H1 (cell line): Measurements from ENCODE around the gene ST6GALNAC3. TPM values are rescaled to one million over a fixed set of nuclear protein-coding genes. Genes with fewer than 3 reads are reported as not detected.

Experiments
- CTCF ChIA-PET: fragments of 300-600 bp; sonication (Branson Sonifier 250); formaldehyde crosslinking; loops from one replicate; lab custom pipeline; 2021; ENCODE audit not compliant: partially characterized antibody; lab: Charles Lee
- POLR2A ChIA-PET: fragments of 300-600 bp; sonication (Branson Sonifier 250); formaldehyde crosslinking; loops from one replicate; lab custom pipeline; 2021; ENCODE audit warnings: inconsistent platforms; ENCODE audit not compliant: partially characterized antibody; lab: Charles Lee
- DNase-seq, 2 experiments: peaks; one replicate each; pipeline versions ENCODE4 v3.0.0 to v3.0.0-alpha.2; 2010 to 2022; ENCODE audit warnings: low spot score in 2 of 2, low read depth in 1 of 2, mixed read lengths in 1 of 2
- FAIRE-seq: peaks from 2 replicates; lab custom pipeline; 2011; peaks lifted over from hg19 to GRCh38; lab: Jason Lieb, UNC
- H2AFZ ChIP-seq: 2 replicates; pipeline ENCODE4 v1.8.1; 2012; ENCODE audit warnings: low read length, inconsistent platforms
- H2AK5ac ChIP-seq: 2 replicates; pipeline ENCODE4 v1.6.1; 2013; ENCODE audit warnings: low read depth, low read length
- H2BK120ac ChIP-seq: replicated peaks from 2 replicates; pipeline ENCODE3; 2013; ENCODE audit warnings: low read depth, low read length, inconsistent platforms
- H2BK12ac ChIP-seq: 2 replicates; pipeline ENCODE4 v1.6.1; 2013; ENCODE audit warnings: low read depth, low read length
- H2BK15ac ChIP-seq: 2 replicates; pipeline ENCODE4 v1.6.1; 2013; ENCODE audit warnings: low read length
- H2BK20ac ChIP-seq: 2 replicates; pipeline ENCODE4 v1.6.1; 2013; ENCODE audit warnings: low read length
- H2BK5ac ChIP-seq: 2 replicates; pipeline ENCODE4 v1.6.1; 2013; ENCODE audit warnings: low read depth, low read length
- H3K14ac ChIP-seq: 2 replicates; pipeline ENCODE4 v1.6.1; 2013; ENCODE audit warnings: inconsistent platforms; ENCODE audit not compliant: insufficient read length
- H3K18ac ChIP-seq: 2 replicates; pipeline ENCODE4 v1.6.1; 2013; ENCODE audit warnings: low read length; ENCODE audit errors: extremely low read depth
- H3K23ac ChIP-seq: 2 replicates; pipeline ENCODE4 v1.6.1; 2013; ENCODE audit warnings: inconsistent platforms; ENCODE audit not compliant: insufficient read length
- H3K23me2 ChIP-seq: 2 replicates; pipeline ENCODE4 v1.6.1; 2013; ENCODE audit warnings: low read depth, low read length
- H3K27ac ChIP-seq: 2 replicates; pipeline ENCODE4 v1.6.1; 2011; ENCODE audit warnings: low read depth, low read length, inconsistent platforms
- H3K27me3 ChIP-seq, 4 experiments: replicated peaks in 1 of 4; 1 replicate in 1 of 4; 2 replicates in 3 of 4; pipeline versions ENCODE4 v1.6.1 to v1.8.1; 2011 to 2013; ENCODE audit warnings: low read length in 3 of 4, mild to moderate bottlenecking in 3 of 4, inconsistent platforms in 2 of 4, mixed read lengths in 2 of 4, moderate library complexity in 1 of 4; ENCODE audit not compliant: control insufficient read depth in 3 of 4, insufficient read depth in 3 of 4; ENCODE audit errors: extremely low read depth in 1 of 4
- H3K36me3 ChIP-seq, 4 experiments: 2 replicates each; pipeline versions ENCODE4 v1.6.1 to v1.8.1; 2011 to 2013; ENCODE audit warnings: mild to moderate bottlenecking in 4 of 4, low read length in 3 of 4, moderate library complexity in 2 of 4, control low read depth in 1 of 4, inconsistent platforms in 1 of 4; ENCODE audit not compliant: insufficient read depth in 4 of 4, control insufficient read depth in 2 of 4
- H3K4ac ChIP-seq: replicated peaks from 2 replicates; pipeline ENCODE3; 2013; ENCODE audit warnings: low read length, low read depth, mixed read lengths, inconsistent platforms; ENCODE audit not compliant: insufficient read length
- H3K4me1 ChIP-seq, 4 experiments: replicated peaks in 1 of 4; 1 replicate in 1 of 4; 2 replicates in 3 of 4; pipeline versions ENCODE4 v1.6.1 to v1.8.1; 2011 to 2013; ENCODE audit warnings: low read length in 3 of 4, inconsistent platforms in 2 of 4, mixed read lengths in 1 of 4; ENCODE audit not compliant: insufficient read depth in 4 of 4, control insufficient read depth in 3 of 4
- H3K4me2 ChIP-seq, 2 experiments: 2 replicates each; pipeline versions ENCODE4 v1.6.1 to v1.8.1; 2011 to 2013; ENCODE audit warnings: low read depth in 2 of 2, low read length in 2 of 2, control low read depth in 1 of 2, inconsistent platforms in 1 of 2, mild to moderate bottlenecking in 1 of 2; ENCODE audit not compliant: insufficient read depth in 1 of 2
- H3K4me3 ChIP-seq, 4 experiments: fragments of 200-600, 300-600 bp in 1 of 4; sonication (generic), shearing (Covaris generic), sonication (Bioruptor Twin) in 1 of 4; 2 replicates each; pipeline versions ENCODE4 v1.5.1 to v1.8.1; 2011 to 2016; ENCODE audit warnings: low read length in 4 of 4, low read depth in 3 of 4, control low read depth in 2 of 4, inconsistent platforms in 2 of 4, mild to moderate bottlenecking in 2 of 4, mixed read lengths in 1 of 4, moderate library complexity in 1 of 4; ENCODE audit not compliant: insufficient read depth in 2 of 4; ENCODE audit errors: extremely low read depth in 1 of 4
- H3K56ac ChIP-seq: replicated peaks from 2 replicates; pipeline ENCODE3; 2013; ENCODE audit warnings: low read depth, mild to moderate bottlenecking, mixed read lengths, low read length, inconsistent platforms; ENCODE audit not compliant: insufficient read length
- H3K79me1 ChIP-seq: 2 replicates; pipeline ENCODE4 v1.6.1; 2013; ENCODE audit warnings: low read depth, low read length, control low read depth
- H3K79me2 ChIP-seq, 2 experiments: 2 replicates each; pipeline versions ENCODE4 v1.6.1 to v1.8.1; 2012 to 2013; ENCODE audit warnings: low read length in 2 of 2, mild to moderate bottlenecking in 2 of 2, inconsistent platforms in 1 of 2; ENCODE audit not compliant: insufficient read depth in 2 of 2, control insufficient read depth in 1 of 2
- H3K9ac ChIP-seq, 4 experiments: replicated peaks in 1 of 4; 1 replicate in 1 of 4; 2 replicates in 3 of 4; pipeline versions ENCODE4 v1.6.1 to v1.8.1; 2011 to 2013; ENCODE audit warnings: low read depth in 3 of 4, low read length in 3 of 4, control low read depth in 2 of 4, mild to moderate bottlenecking in 2 of 4, moderate library complexity in 2 of 4, inconsistent platforms in 1 of 4; ENCODE audit errors: extremely low read depth in 1 of 4
- H3K9me3 ChIP-seq, 2 experiments: 2 replicates each; pipeline versions ENCODE4 v1.6.1 to v1.8.1; 2012 to 2013; ENCODE audit warnings: mild to moderate bottlenecking in 2 of 2, moderate library complexity in 2 of 2, control low read depth in 1 of 2, inconsistent platforms in 1 of 2, low read depth in 1 of 2, low read length in 1 of 2, mixed read lengths in 1 of 2; ENCODE audit not compliant: insufficient read depth in 2 of 2
- H4K20me1 ChIP-seq, 2 experiments: replicated peaks in 1 of 2; 2 replicates each; pipeline versions ENCODE3 to v1.8.1; 2011 to 2013; ENCODE audit warnings: inconsistent platforms in 2 of 2, low read length in 2 of 2, mild to moderate bottlenecking in 1 of 2; ENCODE audit not compliant: insufficient read depth in 2 of 2, control insufficient read depth in 1 of 2
- H4K5ac ChIP-seq: 2 replicates; pipeline ENCODE4 v1.6.1; 2013; ENCODE audit warnings: low read length, low read depth, mixed read lengths, inconsistent platforms; ENCODE audit not compliant: insufficient read length
- H4K8ac ChIP-seq: 2 replicates; pipeline ENCODE4 v1.8.0; 2013; ENCODE audit warnings: mild to moderate bottlenecking, moderate library complexity, low read length, inconsistent platforms; ENCODE audit not compliant: insufficient read depth; ENCODE audit errors: extremely low read depth
- H4K91ac ChIP-seq: replicated peaks from 2 replicates; pipeline ENCODE3; 2013; ENCODE audit warnings: low read length, mixed read lengths, inconsistent platforms; ENCODE audit not compliant: insufficient read length
- BACH1 ChIP-seq: IDR thresholded peaks from 2 replicates; pipeline ENCODE4 v1.6.1; 2012; ENCODE audit warnings: low read length, improper control_type of control experiment
- RFX5 ChIP-seq: IDR thresholded peaks from 2 replicates; pipeline ENCODE4 v1.6.1; 2011; ENCODE audit warnings: low read depth, low read length, improper control_type of control experiment, borderline replicate concordance
- TCF12 ChIP-seq: IDR thresholded peaks from 2 replicates; pipeline ENCODE4 v1.6.1; 2011; ENCODE audit warnings: low read depth, mild to moderate bottlenecking, low read length
- WGBS, 2 experiments: shearing (Covaris generic) in 1 of 2; methylation state at CpG; one replicate each; pipeline versions ENCODE4 v1.1.6 to v1.1.7; 2013 to 2015; ENCODE audit warnings: low lambda C conversion rate in 2 of 2, mixed read lengths in 2 of 2, inconsistent platforms in 1 of 2, low coverage in 1 of 2, missing lambda C conversion rate in 1 of 2; ENCODE audit not compliant: insufficient replicate concordance in 2 of 2, insufficient coverage in 1 of 2, insufficient read length in 1 of 2; ENCODE audit errors: extremely low coverage in 1 of 2, missing lambda C conversion rate in 1 of 2; 5-methylcytosine and 5-hydroxymethylcytosine counted together
- polyA plus RNA-seq, 7 experiments: library from polyadenylated mRNA; depleted of rRNA in 3 of 7; stranded (reverse) in 5 of 7; unstranded in 2 of 7; fragments of >200 nt in 5 of 7; fragments of 200-250 nt in 2 of 7; gene quantifications; 1 replicate in 5 of 7; 2 replicates in 1 of 7; 4 replicates in 1 of 7; pipeline versions ENCODE4 v1.2.1 to v1.2.3, GENCODE V29; 2011 to 2013; ENCODE audit warnings: missing spikeins in 2 of 7, mixed read lengths in 2 of 7
- total RNA-seq: library from RNA; stranded (reverse); fragmentation: NEBNext Ultra II Directional; extraction: Animal tissue kit (Norgen Biotek cat#: 25700); gene quantifications from 2 replicates; pipeline ENCODE4 v1.2.1, GENCODE V29; 2021

Gene ST6GALNAC3
- total and polyA plus RNA-seq, 2 of the 8 experiments (the other 6 are each of a cell fraction or from before 2014, with no cell fraction given): 4.9 to 19.0 TPM

DNA sequence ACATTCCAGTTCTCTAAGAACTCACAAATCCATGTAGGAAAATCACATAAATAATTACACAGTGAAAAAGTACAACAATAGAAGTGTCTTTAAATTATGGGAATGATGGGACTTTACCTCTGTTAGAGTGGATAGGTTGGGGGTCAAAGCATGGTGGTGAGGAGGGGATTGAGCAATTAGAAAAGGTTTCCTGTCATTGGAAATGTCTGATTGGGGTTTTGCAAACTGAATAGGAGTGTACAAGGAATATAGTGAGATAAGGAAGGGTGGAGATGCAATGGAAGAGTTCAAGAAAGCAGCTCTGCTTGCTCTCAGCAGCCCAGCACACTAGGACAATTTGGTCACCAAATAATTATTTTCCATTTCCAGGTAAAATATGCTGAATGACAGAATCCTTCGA is 238.8 kb downstream of the ST6GALNAC3 start:
- H2BK120ac ChIP-seq: no peak overlapping the region
- H2BK20ac ChIP-seq: no peak overlapping the region
- peaks cover 0 to 5% (median 0%) of the 10 kb centered on the region in 4 experiments; a peak in 2 of 7 replicates for H3K4me1 ChIP-seq
- no peaks in the 10 kb centered on the region for H3K79me1 ChIP-seq
- H2BK15ac ChIP-seq: no peak overlapping the region
- no peak overlapping the region for H3K4me2 ChIP-seq
- ChIA-PET CTCF (interaction anchor here (1.0 to 1.8 kb wide), 4 partner anchors 14 to 159 kb away, joined by 3 to 11 read pairs (median 6); no protein-coding TSS in a partner anchor), POLR2A (no interaction called here)
- no peak overlapping the region for H3K23ac ChIP-seq
- H3K27me3 ChIP-seq: no peaks in the 10 kb centered on the region
- no peak overlapping the region for H2AK5ac ChIP-seq
- DNase-seq: no peak
- no peak overlapping the region for H3K18ac ChIP-seq
- no peak overlapping the region for H3K4ac ChIP-seq
- no peak overlapping the region for H2AFZ ChIP-seq
- WGBS, 2 experiments: 88% methylated on average over 1 of the region's 1 CpG; no CpG with 5 or more reads in 1 of the 2 experiments
- H3K4me3 ChIP-seq: no peak overlapping the region
- no peak overlapping the region for H4K91ac ChIP-seq
- H4K20me1 ChIP-seq: no peaks in the 10 kb centered on the region
- no peak overlapping the region for H2BK12ac ChIP-seq
- no peak overlapping the region for H3K14ac ChIP-seq
- H4K8ac ChIP-seq: no peak overlapping the region
- no peak overlapping the region for H2BK5ac ChIP-seq
- no peak overlapping the region for H3K9ac ChIP-seq
- no peaks in the 10 kb centered on the region for H3K36me3 ChIP-seq
- no peak overlapping the region for H3K27ac ChIP-seq
- no peak for FAIRE-seq
- no peak for TF ChIP-seq TCF12
- no peak for TF ChIP-seq BACH1
- TF ChIP-seq RFX5: no peak
- H3K79me2 ChIP-seq: no peaks in the 10 kb centered on the region
- no peak overlapping the region for H3K56ac ChIP-seq
- no peaks in the 10 kb centered on the region for H3K9me3 ChIP-seq
- no peak overlapping the region for H4K5ac ChIP-seq
- no peaks in the 10 kb centered on the region for H3K23me2 ChIP-seq
